CD4-positive, alpha-beta memory T cell (primary cell): ENCODE data around the gene ARHGAP40. TPM values are rescaled to one million over a fixed set of nuclear protein-coding genes. Genes with fewer than 3 reads are reported as not detected.

Experiments used
- CTCF ChIA-PET: fragments of 350-600 bp; sonication (Branson Sonifier 250); formaldehyde crosslinking; loops from one replicate; lab custom pipeline; 2021; ENCODE audit warnings: inconsistent platforms; ENCODE audit not compliant: partially characterized antibody; lab: Charles Lee
- POLR2A ChIA-PET: fragments of 350-600 bp; sonication (Branson Sonifier 250); formaldehyde crosslinking; loops from one replicate; lab custom pipeline; 2021; ENCODE audit not compliant: partially characterized antibody; lab: Charles Lee
- DNase-seq, 5 donors: peaks; one replicate each; pipeline versions ENCODE4 v3.0.0 to v3.0.0-alpha.2; 2020 to 2022; ENCODE audit warnings: mixed read lengths in 1 of 5
- H3K27ac ChIP-seq: one replicate; pipeline ENCODE4 v1.7.0; 2013; ENCODE audit warnings: low read depth, low read length
- H3K27me3 ChIP-seq: 2 replicates; pipeline ENCODE4 v1.7.0; 2013; ENCODE audit warnings: mild to moderate bottlenecking, low read length, moderate library complexity; ENCODE audit not compliant: insufficient read depth
- H3K36me3 ChIP-seq: 2 replicates; pipeline ENCODE4 v1.7.0; 2013; ENCODE audit warnings: mild to moderate bottlenecking, low read length, moderate library complexity; ENCODE audit not compliant: insufficient read depth
- H3K4me1 ChIP-seq: 2 replicates; pipeline ENCODE4 v1.7.0; 2013; ENCODE audit warnings: mild to moderate bottlenecking, low read length, moderate library complexity; ENCODE audit not compliant: insufficient read depth
- H3K4me3 ChIP-seq, 2 donors: one replicate each; pipeline ENCODE4 v1.7.0; 2013; ENCODE audit warnings: low read length in 2 of 2, mild to moderate bottlenecking in 1 of 2
- H3K9me3 ChIP-seq, 2 donors: one replicate each; pipeline ENCODE4 v1.7.0; 2013; ENCODE audit warnings: low read length in 2 of 2, control low read depth in 1 of 2; ENCODE audit not compliant: control insufficient read depth in 1 of 2
- H3K27ac Mint-ChIP-seq, 7 donors: one replicate each; pipeline ENCODE4 v1.8.0; 2020 to 2021; ENCODE audit warnings: mixed read lengths in 7 of 7, mild to moderate bottlenecking in 6 of 7, inconsistent platforms in 3 of 7, moderate library complexity in 3 of 7
- H3K27me3 Mint-ChIP-seq, 2 donors: one replicate each; pipeline ENCODE4 v1.8.0; 2020 to 2021; ENCODE audit warnings: mixed read lengths in 2 of 2
- H3K36me3 Mint-ChIP-seq, 2 donors: one replicate each; pipeline ENCODE4 v1.8.0; 2020 to 2021; ENCODE audit warnings: mixed read lengths in 2 of 2, inconsistent platforms in 1 of 2, mild to moderate bottlenecking in 1 of 2
- H3K4me1 Mint-ChIP-seq, 4 donors: one replicate each; pipeline ENCODE4 v1.8.0; 2020 to 2021; ENCODE audit warnings: mixed read lengths in 4 of 4, mild to moderate bottlenecking in 1 of 4
- H3K4me3 Mint-ChIP-seq, 8 donors: one replicate each; pipeline ENCODE4 v1.8.0; 2020 to 2021; ENCODE audit warnings: mixed read lengths in 8 of 8, mild to moderate bottlenecking in 7 of 8, moderate library complexity in 6 of 8, inconsistent platforms in 3 of 8
- H3K9me3 Mint-ChIP-seq, 8 donors: one replicate each; pipeline ENCODE4 v1.8.0; 2020 to 2021; ENCODE audit warnings: mixed read lengths in 8 of 8, mild to moderate bottlenecking in 5 of 8, inconsistent platforms in 3 of 8, moderate library complexity in 1 of 8
- intact Hi-C: fragments of 100-400 bp; cut with micrococcal nuclease; formaldehyde crosslinking; loops from one replicate; pipeline ENCODE4 v1.15.1; 2023
- polyA plus RNA-seq, 2 donors: library from polyadenylated mRNA; unstranded; fragments of 300-500 nt; fragmentation: Illumina TruSeq; gene quantifications; one replicate each; pipeline ENCODE4 v1.2.3, GENCODE V29; 2021
- total RNA-seq, 2 experiments: library from RNA; stranded (reverse); gene quantifications; one replicate each; pipeline ENCODE4 v1.2.3, GENCODE V29; 2021

ARHGAP40 gene
- total and polyA plus RNA-seq, 4 experiments from 2014 or later = not detected

- Mint-ChIP-seq H3K27ac (no peak overlapping the region), H3K36me3 (no peaks in the 10 kb centered on the region), H3K9me3 (peaks cover 0 to 8% (median 4%) of the 10 kb centered on the region in 8 donors), H3K4me1 (no peaks in the 10 kb centered on the region), H3K4me3 (no peak overlapping the region), H3K27me3 (peaks cover 3 to 7% of the 10 kb centered on the region in 2 donors)
- Histone ChIP-seq H3K36me3 (no peaks in the 10 kb centered on the region), H3K27me3 (no peaks in the 10 kb centered on the region), H3K4me3 (no peak overlapping the region), H3K9me3 (no peaks in the 10 kb centered on the region), H3K27ac (no peak overlapping the region), H3K4me1 (no peaks in the 10 kb centered on the region)
- no peak for DNase-seq
- intact Hi-C loops = no loop called here
- CTCF ChIA-PET = interaction anchor here (1.9 kb wide), 1 partner anchor 9 kb away, joined by 5 read pairs; no protein-coding TSS in a partner anchor
- POLR2A ChIA-PET = no interaction called here
These were observed 22.5 kb downstream of the ARHGAP40 start for GRCh38 chr20:38624084-38624483.

GRCh38 chr20:38625896-38626295, 24.3 kb downstream of the ARHGAP40 start:
- ChIA-PET CTCF (no interaction called here), POLR2A (no interaction called here)
- Mint-ChIP-seq H3K4me1 (no peaks in the 10 kb centered on the region), H3K27ac (no peak overlapping the region), H3K9me3 (peaks cover 0 to 8% (median 4%) of the 10 kb centered on the region in 8 donors), H3K27me3 (peaks cover 0 to 9% of the 10 kb centered on the region in 2 donors), H3K4me3 (no peak overlapping the region), H3K36me3 (no peaks in the 10 kb centered on the region)
- DNase-seq = no peak
- H3K9me3 ChIP-seq = no peaks in the 10 kb centered on the region
- no peaks in the 10 kb centered on the region for H3K4me1 ChIP-seq
- no peak overlapping the region for H3K27ac ChIP-seq
- no peaks in the 10 kb centered on the region for H3K36me3 ChIP-seq
- no peak overlapping the region for H3K4me3 ChIP-seq
- H3K27me3 ChIP-seq = no peaks in the 10 kb centered on the region
- intact Hi-C loops = no loop called here

- CTCF ChIA-PET = no interaction called here
- H3K4me1 Mint-ChIP-seq = no peaks in the 10 kb centered on the region
- POLR2A ChIA-PET = no interaction called here
- H3K27me3 ChIP-seq = no peaks in the 10 kb centered on the region
- no peak for DNase-seq
- H3K36me3 ChIP-seq = no peaks in the 10 kb centered on the region
- no peaks in the 10 kb centered on the region for H3K4me1 ChIP-seq
- H3K27ac ChIP-seq = no peak overlapping the region
- no peaks in the 10 kb centered on the region for H3K36me3 Mint-ChIP-seq
- H3K27me3 Mint-ChIP-seq = peaks cover 0 to 5% of the 10 kb centered on the region in 2 donors
- H3K9me3 Mint-ChIP-seq = peaks cover 0 to 8% (median 4%) of the 10 kb centered on the region in 8 donors
- H3K4me3 ChIP-seq = no peak overlapping the region
- no peaks in the 10 kb centered on the region for H3K9me3 ChIP-seq
- intact Hi-C loops = no loop called here
- no peak overlapping the region for H3K4me3 Mint-ChIP-seq
- no peak overlapping the region for H3K27ac Mint-ChIP-seq
These were observed 25.5 kb downstream of the ARHGAP40 start for GRCh38 chr20:38626921-38627659.

- no peaks in the 10 kb centered on the region for H3K36me3 Mint-ChIP-seq
- peaks cover 0 to 8% (median 4%) of the 10 kb centered on the region in 8 donors for H3K9me3 Mint-ChIP-seq
- H3K4me1 Mint-ChIP-seq = peaks cover 3 to 5% (median 4%) of the 10 kb centered on the region in 4 donors
- no peak for DNase-seq
- H3K27me3 ChIP-seq = no peaks in the 10 kb centered on the region
- intact Hi-C loops = no loop called here
- no peak overlapping the region for H3K27ac Mint-ChIP-seq
- H3K4me3 Mint-ChIP-seq = no peak overlapping the region
- no peaks in the 10 kb centered on the region for H3K9me3 ChIP-seq
- no peaks in the 10 kb centered on the region for H3K4me1 ChIP-seq
- H3K36me3 ChIP-seq = no peaks in the 10 kb centered on the region
- no peak overlapping the region for H3K4me3 ChIP-seq
- peaks cover 4 to 11% of the 10 kb centered on the region in 2 donors for H3K27me3 Mint-ChIP-seq
- H3K27ac ChIP-seq = no peak overlapping the region
- ChIA-PET CTCF (interaction anchor here (1.0 kb wide), 1 partner anchor 420 kb away, joined by 3 read pairs; no protein-coding TSS in a partner anchor), POLR2A (no interaction called here)
These were observed 27.2 kb downstream of the ARHGAP40 start for GRCh38 chr20:38628580-38629470.

- Mint-ChIP-seq H3K27me3 (peaks cover 10 to 17% of the 10 kb centered on the region in 2 donors), H3K27ac (no peak overlapping the region), H3K4me3 (no peak overlapping the region)
These were observed 28.4 kb downstream of the ARHGAP40 start for GRCh38 chr20:38629979-38630378.

GRCh38 chr20:38630727-38631126, 29.1 kb downstream of the ARHGAP40 start:
- Mint-ChIP-seq H3K4me3 (no peak overlapping the region), H3K27me3 (peaks cover 10 to 17% of the 10 kb centered on the region in 2 donors), H3K9me3 (no peaks in the 10 kb centered on the region), H3K4me1 (peaks cover 3 to 6% (median 4%) of the 10 kb centered on the region in 4 donors), H3K27ac (no peak overlapping the region), H3K36me3 (no peaks in the 10 kb centered on the region)
- ChIA-PET POLR2A (no interaction called here), CTCF (interaction anchor here (1.1 kb wide), 1 partner anchor 9 kb away, joined by 3 read pairs; no protein-coding TSS in a partner anchor)
- no peak overlapping the region for H3K27ac ChIP-seq
- H3K4me1 ChIP-seq = no peaks in the 10 kb centered on the region
- no peaks in the 10 kb centered on the region for H3K9me3 ChIP-seq
- no peak overlapping the region for H3K4me3 ChIP-seq
- H3K27me3 ChIP-seq = no peaks in the 10 kb centered on the region
- intact Hi-C loops = no loop called here
- no peak for DNase-seq
- no peaks in the 10 kb centered on the region for H3K36me3 ChIP-seq

More at GRCh38 chr20:38629979-38630378, 28.4 kb downstream of the ARHGAP40 start:
- Histone ChIP-seq H3K4me1 (no peaks in the 10 kb centered on the region), H3K27me3 (no peaks in the 10 kb centered on the region), H3K4me3 (no peak overlapping the region), H3K27ac (no peak overlapping the region), H3K9me3 (no peaks in the 10 kb centered on the region), H3K36me3 (no peaks in the 10 kb centered on the region)
- CTCF ChIA-PET = interaction anchor here (1.1 kb wide), 1 partner anchor 8 kb away, joined by 3 read pairs; no protein-coding TSS in a partner anchor
- POLR2A ChIA-PET = no interaction called here
- no peak for DNase-seq
- Mint-ChIP-seq H3K9me3 (no peaks in the 10 kb centered on the region), H3K36me3 (no peaks in the 10 kb centered on the region), H3K4me1 (peaks cover 3 to 6% (median 4%) of the 10 kb centered on the region in 4 donors)
- intact Hi-C loops = no loop called here
